ENCODE results near the gene CFAP97D2.
"Not testable (repeated sequence)": the region's sequence is repeated elsewhere in the genome, so short reads cannot be mapped to it uniquely, and the experiment has no call there.

CFAP97D2 gene

DNA sequence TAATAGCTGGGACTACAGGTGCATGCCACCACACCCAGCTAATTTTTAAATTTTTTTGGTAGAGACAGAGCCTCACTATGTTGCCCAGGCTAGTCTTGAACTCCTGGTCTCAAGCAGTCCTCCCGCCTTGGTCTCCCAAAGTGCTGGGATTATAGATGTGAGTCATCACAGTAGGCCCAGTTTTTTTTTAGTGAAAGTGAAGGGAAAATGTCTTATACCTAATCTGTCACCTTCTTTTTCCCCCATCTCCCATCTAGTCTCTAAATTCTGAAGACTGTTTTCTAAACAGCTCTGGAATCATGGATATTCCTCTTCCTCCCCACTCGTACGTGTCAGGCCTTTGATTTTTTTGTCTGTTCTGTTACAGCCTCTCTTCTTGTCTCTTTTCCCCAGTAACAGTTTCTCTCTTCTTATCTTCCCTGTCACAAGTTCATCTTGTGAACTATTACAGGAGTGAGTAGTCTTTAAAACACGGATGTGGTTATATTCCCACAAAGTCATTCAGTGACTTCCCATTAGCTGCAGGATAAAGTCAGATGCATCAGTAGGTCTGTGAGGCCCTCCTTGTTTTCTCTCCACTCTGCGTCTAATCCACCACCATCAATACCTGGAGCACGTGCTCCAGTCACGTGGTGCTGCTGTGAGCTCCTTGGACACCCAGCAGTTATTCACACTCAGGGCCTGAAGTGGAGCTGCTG is 58.5 kb downstream of the CFAP97D2 start:
- DNase-seq (ENCODE audit: insufficient read length, low spot score) (no peak), FAIRE-seq (peak; percentile 11)
- no peak for TF ChIP-seq POLR2A (IDR thresholded peaks at IDR 0.05; ENCODE audit: low read depth, low read length)

DNA sequence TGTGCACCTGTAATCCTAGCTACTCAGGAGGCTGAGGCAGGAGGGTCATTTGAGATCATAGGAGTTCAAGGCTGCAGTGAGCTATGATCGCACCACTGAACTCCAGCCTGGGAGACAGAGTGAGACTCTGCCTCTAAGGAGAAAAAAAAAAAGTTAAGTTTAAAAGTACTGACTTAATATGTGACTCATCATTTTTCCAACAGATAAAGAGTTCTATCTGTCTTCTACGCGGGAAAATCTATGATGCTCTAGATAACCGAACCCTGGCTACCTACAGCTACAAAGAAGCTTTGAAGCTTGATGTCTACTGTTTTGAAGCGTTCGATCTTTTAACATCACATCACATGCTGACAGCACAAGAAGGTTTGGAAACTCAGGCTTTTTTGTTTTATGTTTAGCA is 62.9 kb downstream of the CFAP97D2 start:
- DNase-seq (ENCODE audit: insufficient read length, low spot score) (no peak), FAIRE-seq (no peak)
- TF ChIP-seq POLR2A (IDR thresholded peaks at IDR 0.05; ENCODE audit: low read depth, low read length), result no peak

DNA sequence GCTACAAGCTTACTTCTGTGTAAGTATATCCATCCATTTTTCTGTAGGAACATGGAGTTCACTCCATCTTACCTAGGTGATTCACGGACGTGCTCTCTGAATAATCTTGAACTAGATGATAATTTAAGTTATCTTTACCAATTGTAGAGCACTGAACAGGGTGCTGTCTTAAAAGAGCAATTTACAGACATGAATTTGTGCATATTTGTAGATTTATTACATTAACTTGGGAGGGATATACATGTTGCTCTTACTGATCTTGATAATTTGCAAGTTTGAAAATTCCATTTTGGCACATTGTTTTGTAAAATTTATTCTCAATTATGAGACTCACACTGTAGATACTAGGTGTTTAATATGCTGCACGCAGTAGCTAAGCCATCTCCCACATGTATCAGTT is 64.9 kb downstream of the CFAP97D2 start:
- DNase-seq (ENCODE audit: insufficient read length, low spot score) (no peak), FAIRE-seq (peak; percentile 11)
- no peak for TF ChIP-seq POLR2A (IDR thresholded peaks at IDR 0.05; ENCODE audit: low read depth, low read length)

DNA sequence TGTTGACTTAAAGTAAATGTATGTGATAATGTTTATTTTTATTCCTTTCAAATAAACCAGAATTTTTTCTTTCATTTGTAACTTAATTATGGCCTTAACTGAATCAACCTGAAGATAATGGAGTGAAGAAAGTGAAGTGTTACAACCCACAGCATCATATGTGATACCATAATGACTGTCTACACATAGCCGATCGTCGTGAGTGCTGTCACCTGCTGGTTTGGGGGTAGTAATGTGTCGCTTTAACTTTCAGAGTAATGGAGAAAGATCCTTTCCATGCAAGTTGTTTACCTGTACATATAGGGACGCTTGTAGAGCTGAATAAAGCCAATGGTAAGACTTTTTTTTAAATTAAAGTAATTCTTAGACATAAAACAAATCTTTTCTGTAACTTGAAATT is 65.6 kb downstream of the CFAP97D2 start:
- DNase-seq (ENCODE audit: insufficient read length, low spot score) (no peak), FAIRE-seq (peak; percentile 76)
- no peak for TF ChIP-seq POLR2A (IDR thresholded peaks at IDR 0.05; ENCODE audit: low read depth, low read length)

DNA sequence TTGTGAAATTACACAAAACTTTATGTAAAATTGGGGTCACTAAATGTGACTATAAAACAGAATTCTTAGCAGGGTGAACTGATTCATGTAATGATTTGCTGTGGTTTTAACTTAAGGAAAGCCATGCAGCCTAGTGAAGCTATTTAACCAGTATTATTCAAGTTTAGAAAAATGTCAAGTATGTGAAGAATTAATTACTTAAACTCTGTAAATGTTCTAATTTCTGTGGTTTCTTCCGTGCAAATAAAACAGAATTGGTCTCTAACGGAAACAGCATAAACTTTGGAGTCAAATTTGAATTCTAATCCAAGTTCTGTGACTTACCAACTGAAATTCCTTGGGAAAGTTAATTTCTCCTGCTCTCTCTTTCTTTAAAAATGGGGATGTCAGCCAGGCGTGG is 69.0 kb downstream of the CFAP97D2 start:
- peak; percentile 43 for FAIRE-seq
- no peak for TF ChIP-seq POLR2A (IDR thresholded peaks at IDR 0.05; ENCODE audit: low read depth, low read length)
- no peak for DNase-seq (ENCODE audit: insufficient read length, low spot score)

DNA sequence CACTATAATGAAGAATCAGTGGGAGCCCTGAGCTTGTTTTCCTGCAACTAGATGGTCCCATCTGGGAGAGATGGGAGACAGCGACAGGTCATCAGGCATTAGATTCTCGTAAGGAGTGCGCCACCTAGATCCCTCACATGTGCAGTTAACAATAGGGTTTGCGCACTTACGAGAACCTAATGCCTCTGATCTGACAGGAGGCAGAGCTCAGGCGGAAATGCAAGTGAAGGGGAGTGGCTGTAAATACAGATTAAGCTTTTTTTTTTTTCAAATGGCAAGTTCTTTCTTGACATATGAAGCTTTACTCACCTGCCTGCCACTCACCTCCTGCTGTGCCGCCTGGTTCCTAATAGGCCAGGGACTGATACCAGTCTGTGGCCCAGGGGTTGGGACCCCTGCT is 70.0 kb downstream of the CFAP97D2 start:
- no peak for DNase-seq (ENCODE audit: insufficient read length, low spot score)
- no peak for TF ChIP-seq POLR2A (IDR thresholded peaks at IDR 0.05; ENCODE audit: low read depth, low read length)
- no peak for FAIRE-seq

DNA sequence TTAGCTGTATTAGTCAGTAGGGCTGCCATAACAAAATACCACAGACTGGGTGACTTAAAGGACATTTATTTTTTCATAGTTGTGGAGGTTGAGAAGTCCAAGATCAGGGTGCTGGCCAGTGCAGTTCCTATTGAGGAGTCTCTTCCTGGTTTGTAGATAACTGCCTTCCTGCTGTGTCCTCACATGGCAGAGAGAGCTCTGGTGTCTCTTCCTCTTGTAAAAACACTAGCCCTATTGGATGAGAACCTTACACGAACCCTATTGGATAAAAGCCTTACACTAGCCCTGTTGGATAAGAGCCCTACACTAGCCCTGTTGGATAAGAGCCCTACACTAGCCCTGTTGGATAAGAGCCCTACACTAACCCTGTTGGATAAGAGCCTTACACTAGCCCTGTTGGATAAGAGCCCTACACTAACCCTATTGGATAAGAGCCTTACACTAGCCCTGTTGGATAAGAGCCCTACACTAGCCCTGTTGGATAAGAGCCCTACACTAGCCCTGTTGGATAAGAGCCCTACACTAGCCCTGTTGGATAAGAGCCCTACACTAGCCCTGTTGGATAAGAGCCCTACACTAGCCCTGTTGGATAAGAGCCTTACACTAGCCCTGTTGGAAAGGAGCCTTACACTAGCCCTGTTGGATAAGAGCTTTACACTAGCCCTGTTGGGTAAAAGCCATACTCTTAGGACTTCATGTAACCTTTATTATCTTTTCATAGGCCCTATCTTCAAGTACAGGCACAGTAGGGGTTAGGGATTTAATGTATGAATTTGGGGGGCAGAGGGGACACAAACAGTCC is 72.8 kb downstream of the CFAP97D2 start:
- not testable (repeated sequence) for FAIRE-seq; DNase-seq (ENCODE audit: insufficient read length, low spot score)

DNA sequence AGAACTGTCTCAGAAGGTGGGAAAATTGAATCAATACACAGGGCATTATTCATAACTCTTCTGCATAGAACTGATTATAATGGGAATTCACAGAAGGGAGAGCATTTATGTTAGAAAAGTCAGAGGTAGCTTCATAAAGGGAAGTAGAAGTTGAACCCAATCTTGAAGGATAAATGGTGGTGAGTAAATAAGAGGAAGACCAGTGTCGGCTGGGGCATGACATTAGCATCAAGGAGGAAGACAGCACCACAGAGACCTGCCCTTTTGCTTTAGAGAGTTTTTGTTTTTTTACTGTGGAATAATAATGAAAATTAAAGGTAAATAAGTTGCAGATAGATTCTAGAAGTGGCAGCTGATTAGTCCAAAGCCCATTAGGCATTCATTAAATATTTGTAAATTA is 77.5 kb downstream of the CFAP97D2 start:
- FAIRE-seq (peak; percentile 89), DNase-seq (ENCODE audit: insufficient read length, low spot score) (no peak)
- no peak for TF ChIP-seq POLR2A (IDR thresholded peaks at IDR 0.05; ENCODE audit: low read depth, low read length)

DNA sequence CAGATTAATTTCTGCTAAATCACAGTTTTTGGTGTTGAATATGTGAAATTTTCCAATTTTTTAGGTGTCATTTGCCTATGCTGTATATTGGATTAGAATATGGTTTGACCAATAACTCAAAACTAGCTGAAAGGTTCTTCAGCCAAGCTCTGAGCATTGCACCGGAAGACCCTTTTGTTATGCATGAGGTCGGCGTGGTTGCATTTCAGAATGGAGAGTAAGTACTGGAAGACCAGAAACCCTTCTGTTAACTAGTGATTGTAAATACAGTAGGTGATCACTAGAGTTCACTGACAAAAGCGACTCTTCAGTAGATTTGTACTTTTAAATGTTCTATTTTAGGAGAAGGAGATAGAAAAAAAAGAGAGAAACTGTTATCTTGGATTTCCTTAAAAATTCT is 78.0 kb downstream of the CFAP97D2 start:
- no peak for FAIRE-seq
- DNase-seq (ENCODE audit: insufficient read length, low spot score), result no peak

DNA sequence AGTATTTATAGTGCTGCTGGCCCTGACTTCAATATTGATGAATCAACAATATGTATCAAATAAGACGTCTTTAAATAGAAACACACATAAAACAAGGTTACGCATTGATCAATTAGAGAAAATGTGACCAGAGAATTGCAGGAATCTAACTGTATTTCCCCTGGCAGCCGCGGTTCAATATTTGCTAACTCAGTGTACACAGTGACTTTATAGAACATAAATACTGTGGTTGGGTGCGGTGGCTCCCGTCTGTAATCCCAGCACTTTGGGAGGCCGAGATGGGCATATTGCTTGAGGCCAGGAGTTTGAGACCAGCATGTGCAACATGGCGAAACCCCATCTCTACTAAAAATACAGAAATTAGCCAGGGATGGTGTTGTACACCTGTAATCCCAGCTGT is 79.5 kb downstream of the CFAP97D2 start:
- no peak for TF ChIP-seq POLR2A (IDR thresholded peaks at IDR 0.05; ENCODE audit: low read depth, low read length)
- no peak for FAIRE-seq
- DNase-seq (ENCODE audit: insufficient read length, low spot score), result no peak

More for the DNA sequence above, 78.0 kb downstream of the CFAP97D2 start:
- no peak for TF ChIP-seq POLR2A (IDR thresholded peaks at IDR 0.05; ENCODE audit: low read depth, low read length)

DNA sequence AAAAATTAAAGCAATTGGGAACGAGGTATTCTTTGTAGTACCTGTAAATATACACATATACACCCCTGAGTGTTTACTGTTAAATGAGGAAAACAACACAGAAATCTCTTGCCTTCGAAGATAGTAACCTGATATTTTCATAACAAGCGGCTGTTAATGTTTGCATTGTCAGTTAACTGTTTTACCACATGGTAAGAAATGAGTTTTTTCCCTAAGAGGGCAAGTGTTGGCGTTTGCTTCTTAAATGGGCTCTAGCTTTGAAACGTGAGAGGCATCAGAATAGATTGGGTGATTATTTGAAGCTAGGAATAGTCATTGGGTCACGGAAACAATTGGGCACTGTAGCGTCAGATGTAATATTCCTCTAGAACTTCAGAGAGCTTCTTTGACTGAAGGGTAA is 80.3 kb downstream of the CFAP97D2 start:
- DNase-seq (ENCODE audit: insufficient read length, low spot score) (no peak), FAIRE-seq (peak; percentile 88)
- no peak for TF ChIP-seq POLR2A (IDR thresholded peaks at IDR 0.05; ENCODE audit: low read depth, low read length)

DNA sequence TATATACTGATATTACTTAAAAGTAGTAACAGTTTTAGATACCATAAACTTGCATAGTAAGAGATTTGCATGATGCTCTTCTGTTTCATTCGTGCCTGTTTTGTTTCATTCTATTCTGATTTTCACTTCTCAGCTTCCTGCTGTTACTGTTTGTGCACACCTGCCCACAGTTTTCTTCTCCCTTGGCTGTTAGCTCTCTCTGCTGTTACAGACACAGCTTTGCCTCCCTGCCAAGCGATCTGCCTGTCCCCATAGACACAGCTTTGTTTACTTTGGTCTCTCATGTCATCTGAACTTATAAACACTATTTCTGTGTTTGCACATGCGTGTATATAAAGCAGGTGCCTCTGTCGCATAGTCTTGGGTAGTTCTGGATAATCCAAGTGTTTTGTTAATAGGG is 80.9 kb downstream of the CFAP97D2 start:
- TF ChIP-seq POLR2A (IDR thresholded peaks at IDR 0.05; ENCODE audit: low read depth, low read length), result no peak
- FAIRE-seq, result no peak
- DNase-seq (ENCODE audit: insufficient read length, low spot score), result no peak

DNA sequence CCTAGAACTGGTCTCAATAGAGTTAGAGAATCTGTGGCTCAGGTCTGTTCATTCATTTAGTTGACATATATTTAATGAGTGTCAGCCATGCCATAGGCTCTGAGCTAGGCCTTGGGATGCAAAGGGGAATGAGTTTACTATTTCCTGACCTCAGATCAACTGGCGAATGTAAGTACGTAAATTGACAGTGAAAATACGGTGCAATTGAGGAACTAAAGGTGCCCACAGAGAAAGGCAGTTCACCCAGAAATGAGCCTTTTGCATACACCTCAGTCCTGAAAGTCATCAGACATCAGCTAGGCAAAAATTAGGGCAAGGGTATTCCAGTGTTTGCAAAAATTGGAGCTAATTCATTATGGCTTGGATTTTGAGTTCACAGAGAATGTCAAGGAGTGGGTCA is 81.8 kb downstream of the CFAP97D2 start:
- no peak for DNase-seq (ENCODE audit: insufficient read length, low spot score)
- FAIRE-seq, result peak; percentile 48
- TF ChIP-seq POLR2A (IDR thresholded peaks at IDR 0.05; ENCODE audit: low read depth, low read length), result no peak

DNA sequence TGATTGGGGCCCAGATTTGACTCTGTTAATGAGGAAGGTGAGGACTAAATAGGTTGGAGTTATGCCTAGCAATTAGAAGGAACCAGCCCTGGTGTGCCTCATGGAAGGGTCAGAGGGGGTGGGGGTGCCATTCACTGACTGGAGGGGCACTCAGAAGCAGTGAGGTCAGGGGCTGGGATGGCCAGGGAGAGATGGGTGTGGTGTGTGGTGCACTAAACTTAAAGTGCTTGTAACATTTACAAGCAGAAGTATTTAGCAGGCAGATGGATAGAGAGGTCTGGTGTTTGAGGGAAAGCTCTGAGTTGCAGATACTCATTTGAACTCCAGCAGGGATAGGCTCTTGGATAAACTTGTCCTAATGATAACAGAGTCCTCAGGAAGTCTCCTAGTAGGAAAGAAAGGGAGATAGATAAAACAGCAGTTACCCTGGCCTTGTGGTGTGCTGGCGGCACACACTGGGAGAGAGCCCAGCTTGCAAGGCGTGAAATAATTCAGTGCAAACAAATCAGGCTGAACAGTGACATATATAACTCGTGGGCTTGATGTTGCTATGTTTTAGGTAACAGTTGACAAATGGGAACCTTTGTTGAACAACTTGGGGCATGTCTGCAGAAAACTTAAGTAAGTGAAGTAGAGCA is 82.4 kb downstream of the CFAP97D2 start:
- peak; percentile 6 for FAIRE-seq
- DNase-seq (ENCODE audit: insufficient read length, low spot score), result no peak
- TF ChIP-seq POLR2A (IDR thresholded peaks at IDR 0.05; ENCODE audit: low read depth, low read length), result no peak

DNA sequence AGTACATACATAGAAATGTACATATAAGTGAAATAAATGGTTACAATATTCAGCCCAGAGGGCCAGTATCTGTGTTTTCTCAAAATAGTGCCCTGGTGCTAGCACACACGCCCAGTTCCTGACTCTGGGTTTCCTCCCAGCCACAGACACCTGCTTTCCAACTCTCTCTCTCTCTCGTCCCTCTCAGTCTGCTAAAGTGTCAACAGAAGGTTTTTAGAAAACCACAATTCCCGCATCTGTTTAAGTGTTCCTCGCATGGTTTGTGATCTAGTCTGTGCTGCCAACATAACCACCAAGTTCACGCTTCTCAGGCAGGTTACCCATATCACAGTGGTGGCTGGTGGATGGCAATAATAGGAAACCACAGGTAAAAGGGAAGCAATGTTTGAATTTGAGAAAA is 84.5 kb downstream of the CFAP97D2 start:
- DNase-seq (ENCODE audit: insufficient read length, low spot score) (no peak), FAIRE-seq (peak; percentile 23)
- no peak for TF ChIP-seq POLR2A (IDR thresholded peaks at IDR 0.05; ENCODE audit: low read depth, low read length)

DNA sequence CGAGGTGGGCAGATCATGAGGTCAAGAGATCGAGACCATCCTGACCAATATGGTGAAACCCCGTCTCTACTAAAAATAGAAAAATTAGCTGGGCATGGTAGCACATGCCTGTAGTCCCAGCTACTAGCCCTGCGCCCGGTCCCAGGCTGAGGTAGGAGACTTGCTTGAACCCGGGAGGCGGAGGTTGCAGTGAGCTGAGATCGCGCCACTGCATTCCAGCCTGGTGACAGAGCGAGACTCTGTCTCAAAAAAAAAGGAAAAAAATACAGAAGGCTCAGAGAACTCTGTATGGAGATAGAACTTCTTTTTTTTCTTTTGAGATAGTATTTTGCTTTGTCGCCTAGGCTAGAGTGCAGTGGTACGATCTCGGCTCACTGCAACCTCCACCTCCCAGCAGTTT is 85.3 kb downstream of the CFAP97D2 start:
- DNase-seq (ENCODE audit: insufficient read length, low spot score); FAIRE-seq: not testable (repeated sequence)

Measured in H54 (cell line).